ENCODE measurements around the gene RFPL3. TPM values are rescaled to one million over a fixed set of nuclear protein-coding genes. Genes with fewer than 3 reads are reported as not detected.
"Not testable (repeated sequence)": the region's sequence is repeated elsewhere in the genome, so short reads cannot be mapped to it uniquely, and the experiment has no call there.

Gene RFPL3
- total RNA-seq, result not detected
- long read RNA-seq, result 0 reads

GRCh38 chr22:32357567-32357966 lies at the start of gene RFPL3:
Gene RFPL3 (plus strand): TSS chr22:32357867. CDS start chr22:32358072, 205 bp downstream.
- ATAC-seq; intact Hi-C loops (cut with micrococcal nuclease); DNase-seq: not testable (repeated sequence)

- ATAC-seq (no peak), DNase-seq (no peak)
- intact Hi-C loops (cut with micrococcal nuclease), result no loop called here
Observed at GRCh38 chr22:32308191-32308590, 49.5 kb upstream of the RFPL3 start.

GRCh38 chr22:32308934-32309333 lies 48.7 kb upstream of the RFPL3 start:
- DNase-seq (no peak), ATAC-seq (no peak)
- intact Hi-C loops (cut with micrococcal nuclease), result no loop called here

- ATAC-seq (no peak), DNase-seq (no peak)
- intact Hi-C loops (cut with micrococcal nuclease), result no loop called here
Observed at GRCh38 chr22:32309585-32310251, 47.9 kb upstream of the RFPL3 start.

- ATAC-seq (no peak), DNase-seq (no peak)
- intact Hi-C loops (cut with micrococcal nuclease), result no loop called here
Observed at GRCh38 chr22:32310777-32311176, 46.9 kb upstream of the RFPL3 start.

- DNase-seq (no peak), ATAC-seq (no peak)
- intact Hi-C loops (cut with micrococcal nuclease), result no loop called here
Observed at GRCh38 chr22:32311551-32312071, 46.1 kb upstream of the RFPL3 start.

GRCh38 chr22:32312748-32313147 lies 44.9 kb upstream of the RFPL3 start:
- intact Hi-C loops (cut with micrococcal nuclease), result no loop called here

GRCh38 chr22:32313532-32313931 lies 44.1 kb upstream of the RFPL3 start:
- no peak for ATAC-seq
- DNase-seq, result no peak
- intact Hi-C loops (cut with micrococcal nuclease), result no loop called here

More at GRCh38 chr22:32312748-32313147, 44.9 kb upstream of the RFPL3 start:
- ATAC-seq (no peak), DNase-seq (no peak)

- intact Hi-C loops (cut with micrococcal nuclease), result no loop called here
- DNase-seq, result no peak
- ATAC-seq, result no peak
Observed at GRCh38 chr22:32317524-32317923, 40.1 kb upstream of the RFPL3 start.

- no peak for ATAC-seq
- intact Hi-C loops (cut with micrococcal nuclease), result no loop called here
- DNase-seq, result no peak
Observed at GRCh38 chr22:32318361-32318760, 39.3 kb upstream of the RFPL3 start.

GRCh38 chr22:32319861-32320406 lies 37.7 kb upstream of the RFPL3 start:
- intact Hi-C loops (cut with micrococcal nuclease), result no loop called here
- no peak for ATAC-seq
- no peak for DNase-seq

- intact Hi-C loops (cut with micrococcal nuclease), result no loop called here
- DNase-seq (no peak), ATAC-seq (no peak)
Observed at GRCh38 chr22:32322986-32323385, 34.7 kb upstream of the RFPL3 start.

- DNase-seq (no peak), ATAC-seq (no peak)
- intact Hi-C loops (cut with micrococcal nuclease), result no loop called here
Observed at GRCh38 chr22:32323513-32324164, 34.0 kb upstream of the RFPL3 start.

- intact Hi-C loops (cut with micrococcal nuclease), result no loop called here
- DNase-seq (no peak), ATAC-seq (no peak)
Observed at GRCh38 chr22:32324505-32325415, 32.9 kb upstream of the RFPL3 start.

- intact Hi-C loops (cut with micrococcal nuclease), result no loop called here
- no peak for DNase-seq
- ATAC-seq, result no peak
Observed at GRCh38 chr22:32325416-32325801, 32.3 kb upstream of the RFPL3 start.

GRCh38 chr22:32325811-32326237 lies 31.8 kb upstream of the RFPL3 start:
- ATAC-seq, result no peak

GRCh38 chr22:32326647-32327046 lies 31.0 kb upstream of the RFPL3 start:
- no peak for DNase-seq
- no peak for ATAC-seq
- intact Hi-C loops (cut with micrococcal nuclease), result no loop called here

More at GRCh38 chr22:32325811-32326237, 31.8 kb upstream of the RFPL3 start:
- intact Hi-C loops (cut with micrococcal nuclease), result no loop called here
- DNase-seq, result no peak

- DNase-seq (no peak), ATAC-seq (no peak)
- intact Hi-C loops (cut with micrococcal nuclease), result no loop called here
Observed at GRCh38 chr22:32327066-32327465, 30.6 kb upstream of the RFPL3 start.

GRCh38 chr22:32327596-32328171 lies 30.0 kb upstream of the RFPL3 start:
- intact Hi-C loops (cut with micrococcal nuclease), result no loop called here
- ATAC-seq (no peak), DNase-seq (no peak)

All from left ventricle myocardium superior (tissue), 1 donor.